GM20000 (cell line): Measurements from ENCODE around the gene POLE2.
"Not testable (repeated sequence)": the region's sequence is repeated elsewhere in the genome, so short reads cannot be mapped to it uniquely, and the experiment has no call there.

Experiments
- DNase-seq: peaks from one replicate; pipeline ENCODE4 v3.0.0; 2012; ENCODE audit warnings: low spot score
- CTCF ChIP-seq: IDR thresholded peaks from 2 replicates; pipeline ENCODE4 v1.5.1; 2012; ENCODE audit warnings: mild to moderate bottlenecking, control low read depth; ENCODE audit errors: extremely low read depth, missing control alignments

Gene POLE2

GRCh38 chr14:49687942-49688700 lies at the start of gene POLE2:
Gene POLE2, minus strand, starts transcription at chr14:49688214. Its CDS starts 11 bp downstream, at chr14:49688203.
- no peak for TF ChIP-seq CTCF
- peak; percentile 89 for DNase-seq

GRCh38 chr14:49735669-49736068 lies 47.7 kb upstream of the POLE2 start:
- DNase-seq = not testable (repeated sequence)

- no peak for TF ChIP-seq CTCF
- DNase-seq = no peak
These were observed 45.8 kb upstream of the POLE2 start for GRCh38 chr14:49733836-49734235.

GRCh38 chr14:49732896-49733295 lies 44.9 kb upstream of the POLE2 start:
- no peak for DNase-seq
- no peak for TF ChIP-seq CTCF

GRCh38 chr14:49727171-49727570 lies 39.2 kb upstream of the POLE2 start:
- DNase-seq = no peak

GRCh38 chr14:49721733-49722435 lies 33.9 kb upstream of the POLE2 start:
- DNase-seq = not testable (repeated sequence)

More at GRCh38 chr14:49727171-49727570, 39.2 kb upstream of the POLE2 start:
- TF ChIP-seq CTCF = no peak

GRCh38 chr14:49720744-49721143 lies 32.7 kb upstream of the POLE2 start:
- no peak for TF ChIP-seq CTCF
- DNase-seq = no peak

GRCh38 chr14:49710993-49711392 lies 23.0 kb upstream of the POLE2 start:
- DNase-seq = not testable (repeated sequence)

GRCh38 chr14:49704471-49704870 lies 16.5 kb upstream of the POLE2 start:
- not testable (repeated sequence) for DNase-seq
